GM12891 (cell line): Measurements from ENCODE around the gene PNPLA7.

Experiments
- DNase-seq: peaks from one replicate; pipeline ENCODE4 v3.0.0; 2011; ENCODE audit warnings: low spot score; ENCODE audit not compliant: insufficient read length
- FAIRE-seq: peaks from 2 replicates; lab custom pipeline; 2011; peaks lifted over from hg19 to GRCh38; lab: Jason Lieb, UNC
- PAX5 ChIP-seq: IDR thresholded peaks from 2 replicates; pipeline ENCODE4 v1.6.1; 2011; ENCODE audit warnings: low read length, moderate library complexity, mild to moderate bottlenecking; ENCODE audit not compliant: insufficient read depth, severe bottlenecking
- POLR2A ChIP-seq: IDR thresholded peaks from 2 replicates; pipeline ENCODE4 v1.6.1; 2011; ENCODE audit warnings: low read depth, low read length, control low read depth
- POLR2AphosphoS5 ChIP-seq: IDR thresholded peaks from 2 replicates; pipeline ENCODE4 v1.6.1; 2011; ENCODE audit warnings: low read depth, low read length, control low read depth
- POU2F2 ChIP-seq: IDR thresholded peaks from 2 replicates; pipeline ENCODE4 v1.6.1; 2011; ENCODE audit warnings: low read depth, mild to moderate bottlenecking, control low read depth, low read length, moderate library complexity
- SPI1 ChIP-seq: IDR thresholded peaks from 2 replicates; pipeline ENCODE4 v1.6.1; 2011; ENCODE audit warnings: low read depth, low read length, control low read depth
- TAF1 ChIP-seq: IDR thresholded peaks from 2 replicates; pipeline ENCODE4 v1.6.1; 2011; ENCODE audit warnings: low read depth, low read length, control low read depth

The PNPLA7 gene

DNA sequence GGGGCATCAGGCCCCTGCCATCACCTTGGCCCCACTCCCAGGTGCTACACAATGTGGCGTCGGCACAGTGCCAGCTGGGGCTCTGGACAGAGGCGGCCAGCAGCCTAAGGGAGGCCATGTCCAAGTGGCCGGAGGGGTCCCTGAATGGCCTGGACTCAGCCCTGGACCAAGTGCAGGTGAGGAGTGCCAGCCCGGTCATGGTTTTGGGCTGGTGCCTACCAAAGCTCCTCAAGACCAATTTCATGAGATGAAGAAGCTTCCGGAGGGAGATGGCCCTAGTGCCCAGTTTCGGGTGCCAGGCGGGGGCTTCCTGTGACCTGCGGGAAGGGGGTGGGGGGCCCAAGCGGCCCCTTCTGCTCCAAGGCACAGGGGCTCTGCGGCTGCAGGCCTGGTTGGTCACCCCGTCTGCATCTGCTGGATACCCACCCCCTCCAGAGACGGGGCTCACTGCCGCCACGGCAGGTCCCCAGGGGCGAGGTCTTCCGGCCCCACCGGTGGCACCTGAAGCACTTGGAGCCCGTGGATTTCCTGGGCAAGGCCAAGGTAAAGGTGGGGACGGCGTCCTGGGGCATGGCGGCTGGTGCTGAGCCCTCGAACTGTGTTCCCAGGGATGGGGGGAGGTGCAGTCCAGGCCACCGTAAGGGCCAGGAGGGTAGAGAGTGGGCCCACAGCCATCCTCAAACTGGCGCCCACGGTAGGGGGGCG is 121.2 kb downstream of the PNPLA7 start:
- no peak for FAIRE-seq
- TF ChIP-seq POLR2A (no peak), SPI1 (no peak), TAF1 (no peak), POU2F2 (no peak), POLR2AphosphoS5 (no peak), PAX5 (no peak)
- DNase-seq, result no peak

DNA sequence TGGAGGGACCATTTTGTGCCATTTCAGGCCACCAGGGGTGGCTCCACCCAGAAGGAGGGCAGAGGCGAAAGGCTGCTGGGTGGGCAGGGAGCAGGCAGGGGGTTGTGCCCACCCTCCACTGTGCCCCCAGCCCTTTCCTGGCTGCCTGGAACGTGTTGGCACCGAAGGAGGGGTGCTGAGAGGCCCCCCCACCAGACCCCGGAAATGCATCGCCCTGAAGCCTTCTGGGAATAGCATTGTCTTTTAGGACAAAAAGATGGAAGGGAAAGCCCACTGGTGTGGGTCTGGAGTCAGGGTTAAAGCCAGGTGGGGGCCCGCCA is 121.9 kb downstream of the PNPLA7 start:
- FAIRE-seq, result no peak
- no peak for TF ChIP-seq TAF1
- no peak for TF ChIP-seq POLR2AphosphoS5
- TF ChIP-seq POU2F2, result no peak
- no peak for TF ChIP-seq PAX5
- TF ChIP-seq POLR2A, result no peak
- no peak for TF ChIP-seq SPI1
- DNase-seq, result no peak

DNA sequence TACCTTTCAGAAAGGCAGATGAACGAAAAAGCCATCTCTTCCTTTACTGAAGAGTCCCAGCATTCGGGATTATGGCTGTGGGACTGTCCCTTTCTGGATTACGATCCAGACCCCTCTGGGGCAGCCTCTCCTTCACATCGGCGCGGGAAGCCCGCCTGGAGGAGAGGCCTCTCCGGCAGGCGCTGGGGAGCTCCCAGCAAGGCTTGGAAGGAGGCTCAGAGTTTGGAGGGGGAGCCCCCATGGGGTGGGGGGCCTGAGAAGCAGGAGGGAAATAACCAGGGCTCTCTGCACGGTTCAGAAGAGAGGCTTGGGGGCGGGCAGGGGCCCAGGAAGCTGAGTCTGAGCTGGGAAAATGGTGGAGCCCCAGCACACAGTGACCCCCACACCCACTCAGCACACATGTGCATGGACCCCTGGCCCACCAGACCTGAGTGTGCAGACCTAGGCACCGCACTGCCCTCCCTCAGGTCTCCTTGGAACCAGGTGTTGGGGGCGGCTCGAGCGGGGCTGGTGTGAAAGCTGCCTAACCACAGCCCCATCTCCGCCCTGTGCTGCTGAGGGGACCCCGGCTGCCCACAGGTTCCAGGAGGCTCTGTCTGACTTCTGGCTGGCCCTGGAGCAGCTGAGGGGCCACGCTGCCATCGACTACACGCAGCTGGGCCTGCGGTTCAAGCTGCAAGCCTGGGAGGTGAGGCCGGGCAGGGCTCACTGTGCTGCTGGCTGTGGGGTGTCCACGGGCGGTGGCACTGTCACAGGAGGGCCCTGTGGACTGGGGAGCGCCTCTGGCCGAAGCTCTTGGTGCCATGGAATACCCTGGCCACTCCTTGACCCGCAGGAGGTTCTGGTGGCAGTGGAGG is 122.5 kb downstream of the PNPLA7 start:
- DNase-seq (no peak), FAIRE-seq (no peak)
- TF ChIP-seq POLR2A, result no peak
- TF ChIP-seq POLR2AphosphoS5, result no peak
- no peak for TF ChIP-seq PAX5
- no peak for TF ChIP-seq SPI1
- no peak for TF ChIP-seq TAF1
- no peak for TF ChIP-seq POU2F2

DNA sequence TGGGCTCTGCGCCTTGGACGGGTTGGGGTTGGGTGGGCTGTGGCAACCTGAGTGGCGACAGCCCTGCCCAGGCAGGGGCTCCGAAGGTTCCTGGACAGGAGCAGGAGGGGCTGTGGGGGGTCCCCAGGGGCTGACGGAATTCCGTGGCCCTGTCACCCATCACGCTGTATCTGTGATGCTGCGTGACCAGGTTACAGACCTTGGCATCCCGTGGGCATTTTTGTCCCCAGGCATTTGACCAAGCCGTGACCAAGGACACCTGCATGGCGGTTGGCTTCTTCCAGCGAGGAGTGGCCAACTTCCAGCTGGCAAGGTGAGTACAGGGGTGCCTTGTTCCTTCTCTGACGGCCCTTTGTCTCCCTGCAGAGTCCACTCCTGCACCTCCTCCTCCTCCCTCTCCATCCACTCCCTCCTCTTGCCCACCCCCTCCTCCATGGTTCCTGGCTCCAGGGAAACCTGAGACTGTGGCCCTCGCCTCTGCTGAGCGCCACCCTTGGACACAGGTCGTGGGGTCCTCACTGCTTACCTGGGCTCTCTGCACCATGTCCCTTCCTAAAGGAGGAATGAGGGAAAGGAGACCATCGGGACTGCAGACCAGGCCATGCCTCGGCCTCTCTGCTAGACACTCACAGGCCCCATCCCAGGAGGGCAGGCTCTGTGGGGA is 124.1 kb downstream of the PNPLA7 start:
- TF ChIP-seq TAF1 (no peak), POLR2AphosphoS5 (no peak), POLR2A (no peak), SPI1 (no peak), PAX5 (no peak), POU2F2 (no peak)
- FAIRE-seq, result no peak
- DNase-seq, result no peak

DNA sequence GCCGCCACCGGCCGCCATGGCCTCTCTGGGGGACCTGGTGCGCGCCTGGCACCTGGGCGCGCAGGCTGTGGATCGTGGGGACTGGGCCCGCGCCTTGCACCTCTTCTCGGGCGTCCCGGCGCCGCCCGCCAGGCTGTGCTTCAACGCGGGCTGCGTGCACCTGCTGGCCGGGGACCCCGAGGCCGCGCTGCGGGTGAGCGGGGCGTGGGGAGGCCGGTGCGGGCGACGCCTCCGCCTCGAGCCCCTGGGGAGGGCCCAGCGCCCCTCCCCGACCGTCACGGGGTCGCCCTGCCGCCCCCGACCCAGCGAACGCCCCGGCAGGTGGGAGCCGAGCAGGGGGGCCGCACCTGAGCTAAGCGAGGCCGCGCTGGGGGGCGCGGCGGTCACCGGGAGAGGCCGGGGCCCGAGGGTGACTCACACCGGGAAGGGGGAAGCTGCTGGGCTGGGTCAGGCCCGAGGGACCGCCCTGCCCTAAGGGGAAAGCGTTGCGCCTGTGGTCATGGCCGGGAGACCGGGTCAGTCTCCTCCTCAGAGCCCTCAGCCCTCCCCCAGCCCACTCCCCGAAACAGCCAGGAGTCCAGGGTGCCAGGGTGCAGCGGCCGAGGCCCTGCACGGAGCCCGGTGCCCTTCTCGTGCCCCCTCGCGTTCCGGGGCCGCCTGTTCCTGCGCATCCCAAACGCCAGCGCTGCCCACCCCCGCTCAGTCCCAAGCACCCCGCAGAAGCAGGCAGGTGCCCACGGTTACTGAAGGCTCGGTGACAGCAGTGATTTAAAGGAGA is 126.5 kb downstream of the PNPLA7 start:
- no peak for TF ChIP-seq TAF1
- TF ChIP-seq POLR2A, result no peak
- no peak for TF ChIP-seq PAX5
- no peak for TF ChIP-seq POLR2AphosphoS5
- no peak for TF ChIP-seq SPI1
- TF ChIP-seq POU2F2, result no peak
- DNase-seq, result no peak

DNA sequence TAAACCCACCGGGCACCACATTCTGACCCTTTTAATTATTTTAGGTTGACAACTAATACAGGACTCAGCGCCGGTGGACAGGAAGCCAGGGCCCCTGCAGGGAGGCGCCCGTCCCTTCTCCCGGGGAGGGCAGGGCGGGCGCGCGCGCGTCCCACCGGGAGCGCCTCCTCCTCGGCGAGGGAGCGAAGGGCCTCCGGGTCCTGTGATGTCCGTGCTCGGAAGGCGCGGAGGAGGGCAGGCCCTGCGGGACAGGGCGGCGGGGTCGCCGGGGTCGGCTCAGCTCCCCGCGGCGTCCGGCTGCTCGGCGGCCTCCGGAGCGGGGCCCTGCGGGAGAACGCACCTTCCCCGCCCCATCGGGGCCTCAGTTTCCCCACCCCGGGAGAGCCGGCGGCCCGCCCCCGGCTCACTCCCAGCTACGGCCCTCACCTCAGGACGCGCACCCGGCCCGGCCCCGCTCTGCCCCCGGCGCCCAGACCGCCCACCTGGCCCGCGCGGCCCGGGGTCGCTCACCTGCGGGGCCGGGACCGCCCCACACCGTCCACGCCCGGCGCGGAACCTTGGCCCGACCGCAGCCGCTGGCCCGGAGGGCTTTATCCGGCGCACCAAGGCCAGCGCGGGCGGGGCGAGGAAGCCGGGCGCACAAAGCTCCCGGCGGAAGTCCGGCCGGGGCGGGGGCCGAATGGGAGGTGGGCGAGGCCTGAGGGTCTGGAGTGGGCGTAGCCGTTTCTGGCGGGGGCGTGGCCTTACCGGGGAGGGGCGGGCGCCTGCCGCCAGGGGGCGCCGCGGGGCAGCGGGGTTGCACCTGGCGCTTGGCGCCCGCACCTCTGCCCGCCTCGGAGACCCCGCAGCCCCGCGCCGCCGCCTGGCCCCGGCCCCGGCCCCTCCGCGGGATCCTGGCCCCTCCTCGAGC is 127.3 kb downstream of the PNPLA7 start, which contains the start of the genes EXD3 and NOXA1:
EXD3 (minus strand) TSS at position 559 of the 910 bp plus-strand sequence. CDS start 27,805 bp downstream, outside the sequence.
NOXA1 (plus strand) TSS at position 790 of the 910 bp plus-strand sequence. CDS start 137 bp downstream, outside the sequence.
- FAIRE-seq, result peak; percentile 87
- no peak for TF ChIP-seq SPI1
- TF ChIP-seq PAX5, result peak; percentile 69
- no peak for TF ChIP-seq POLR2A
- 0 out of 2 replicates have a peak, but pooled peaks have one; percentile 41 for TF ChIP-seq POU2F2
- 0 out of 2 replicates have a peak, but pooled peaks have one; percentile 23 for TF ChIP-seq TAF1
- TF ChIP-seq POLR2AphosphoS5, result no peak
- peak; percentile 97 for DNase-seq

More for the DNA sequence above, 126.5 kb downstream of the PNPLA7 start:
- no peak for FAIRE-seq

DNA sequence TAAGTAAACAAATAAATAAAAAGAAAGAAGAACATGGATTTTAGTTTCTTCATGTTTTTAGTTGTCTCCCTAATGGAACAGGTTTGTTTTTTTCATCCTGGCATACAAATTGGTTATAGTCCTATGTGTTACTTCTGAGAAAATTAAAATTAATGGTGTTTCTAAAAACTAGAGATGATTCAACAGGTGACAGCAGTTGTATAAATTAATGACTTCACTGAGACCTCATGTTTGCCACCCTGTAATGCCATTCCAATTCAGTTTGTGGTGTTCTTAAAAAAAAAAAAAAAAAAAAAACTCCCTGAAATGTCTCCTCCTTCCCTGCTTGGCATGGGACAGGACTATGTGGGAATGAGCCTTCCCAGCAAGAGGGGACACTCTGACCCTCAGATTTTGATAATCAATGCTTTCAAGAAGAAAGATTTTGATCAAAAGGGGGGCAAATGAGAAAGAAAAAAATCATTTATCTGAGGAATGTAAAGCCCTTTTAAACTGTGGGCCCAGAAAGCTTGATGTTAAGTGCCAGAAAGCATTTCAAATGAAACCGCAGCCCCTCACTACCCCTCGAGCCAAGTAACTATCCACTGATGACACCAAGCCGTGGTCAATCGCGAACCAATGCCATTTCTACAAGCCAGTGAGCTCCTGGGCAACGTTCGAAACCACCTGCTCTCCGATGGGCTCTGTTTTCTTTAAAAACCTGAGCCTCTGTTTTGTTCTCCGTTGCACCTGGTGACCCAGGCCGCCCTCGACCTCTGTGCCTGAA is 128.2 kb downstream of the PNPLA7 start:
- DNase-seq (no peak), FAIRE-seq (peak; percentile 51)
- TF ChIP-seq POLR2A (no peak), SPI1 (no peak), POLR2AphosphoS5 (no peak), TAF1 (no peak), POU2F2 (no peak), PAX5 (no peak)
